ENCODE results near the gene LPAR5. TPM values are rescaled to one million over a fixed set of nuclear protein-coding genes. Genes with fewer than 3 reads are reported as not detected.

LPAR5 gene
- total RNA-seq, 1 experiment from 2014 or later: 0.22 TPM

DNA sequence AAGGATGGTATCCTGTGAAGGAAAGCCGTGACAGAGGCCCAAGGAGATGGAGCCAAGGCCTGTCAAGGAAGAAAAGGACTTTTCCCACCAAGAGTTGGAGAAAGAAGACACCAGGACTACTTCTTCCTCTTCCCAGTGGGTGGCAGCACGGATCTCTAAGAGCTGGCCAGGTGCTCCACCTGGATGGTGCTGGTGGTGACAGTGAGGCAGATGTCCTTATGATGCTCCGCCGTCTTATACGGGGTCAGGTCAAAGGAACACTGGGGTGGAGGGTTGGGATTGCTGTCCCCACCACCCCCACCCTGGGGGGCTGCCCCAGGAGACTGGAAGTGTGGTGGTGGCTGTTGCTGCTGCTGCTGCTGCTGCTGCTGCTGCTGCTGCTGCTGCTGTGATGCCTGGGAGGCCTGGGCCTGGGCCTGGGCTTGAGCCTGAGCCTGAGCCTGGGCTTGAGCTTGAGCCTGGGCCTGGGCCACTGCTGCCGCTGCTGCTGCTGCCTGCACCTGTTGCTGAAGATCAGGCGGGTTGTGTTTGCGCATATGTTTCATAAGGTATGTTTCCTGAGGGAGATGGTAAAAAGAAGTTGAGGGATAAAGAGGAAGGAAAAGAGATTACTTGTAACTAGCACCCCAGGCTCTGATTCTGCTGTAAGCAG is 31.9 kb upstream of the LPAR5 start:
- TF ChIP-seq, protein P1, sequence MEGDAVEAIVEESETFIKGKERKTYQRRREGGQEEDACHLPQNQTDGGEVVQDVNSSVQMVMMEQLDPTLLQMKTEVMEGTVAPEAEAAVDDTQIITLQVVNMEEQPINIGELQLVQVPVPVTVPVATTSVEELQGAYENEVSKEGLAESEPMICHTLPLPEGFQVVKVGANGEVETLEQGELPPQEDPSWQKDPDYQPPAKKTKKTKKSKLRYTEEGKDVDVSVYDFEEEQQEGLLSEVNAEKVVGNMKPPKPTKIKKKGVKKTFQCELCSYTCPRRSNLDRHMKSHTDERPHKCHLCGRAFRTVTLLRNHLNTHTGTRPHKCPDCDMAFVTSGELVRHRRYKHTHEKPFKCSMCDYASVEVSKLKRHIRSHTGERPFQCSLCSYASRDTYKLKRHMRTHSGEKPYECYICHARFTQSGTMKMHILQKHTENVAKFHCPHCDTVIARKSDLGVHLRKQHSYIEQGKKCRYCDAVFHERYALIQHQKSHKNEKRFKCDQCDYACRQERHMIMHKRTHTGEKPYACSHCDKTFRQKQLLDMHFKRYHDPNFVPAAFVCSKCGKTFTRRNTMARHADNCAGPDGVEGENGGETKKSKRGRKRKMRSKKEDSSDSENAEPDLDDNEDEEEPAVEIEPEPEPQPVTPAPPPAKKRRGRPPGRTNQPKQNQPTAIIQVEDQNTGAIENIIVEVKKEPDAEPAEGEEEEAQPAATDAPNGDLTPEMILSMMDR (conservative IDR thresholded peaks at IDR 0.05): peak; percentile 46; the same call in 2 of the 3 replicates
- Histone ChIP-seq H3K27me3 (ENCODE audit: insufficient read depth, low read length) (no peaks in the 10 kb centered on the region), H3K14ac (ENCODE audit: insufficient read depth, low read length) (no peak overlapping the region), H2BK12ac (ENCODE audit: insufficient read length, low read depth, low read length) (no peak overlapping the region), H3K23ac (ENCODE audit: insufficient read length, low read depth, low read length) (no peak overlapping the region), H3K9me3 (ENCODE audit: control insufficient read depth, low read depth, low read length) (no peaks in the 10 kb centered on the region), H3K4me1 (ENCODE audit: insufficient read depth, low read length) (no peaks in the 10 kb centered on the region), H2BK20ac (ENCODE audit: low read depth, low read length, poor library complexity, severe bottlenecking) (no peak overlapping the region), H3K9ac (ENCODE audit: extremely low read depth, insufficient read length, low read length) (no peak overlapping the region), H4K91ac (ENCODE audit: insufficient read length, low read depth, low read length) (no peak overlapping the region), H2AFZ (ENCODE audit: low read length) (no peak overlapping the region), H3K4ac (ENCODE audit: low read depth, low read length) (no peak overlapping the region), H4K20me1 (ENCODE audit: control insufficient read depth, insufficient read depth, insufficient read length) (no peaks in the 10 kb centered on the region), H2BK120ac (ENCODE audit: low read depth, low read length, poor library complexity, severe bottlenecking) (no peak overlapping the region), H3K56ac (ENCODE audit: insufficient read length, low read depth, low read length) (no peak overlapping the region), H3K23me2 (ENCODE audit: insufficient read length, low read depth, low read length, poor library complexity, severe bottlenecking) (peaks cover under 1% of the 10 kb centered on the region), H3K27ac (ENCODE audit: insufficient read length, low read depth, low read length) (no peak overlapping the region), H2AK5ac (ENCODE audit: insufficient read length, low read length) (no peak overlapping the region), H3T11ph (ENCODE audit: low read length) (no peak overlapping the region), H2BK15ac (ENCODE audit: low read depth, low read length) (no peak overlapping the region), H3K4me2 (ENCODE audit: insufficient read depth, insufficient read length, low read length) (no peak overlapping the region), H4K8ac (replicated peaks; ENCODE audit: insufficient read length, low read depth, low read length) (no peak overlapping the region), H4K5ac (ENCODE audit: insufficient read length, low read depth, low read length) (no peak overlapping the region), H3K18ac (ENCODE audit: insufficient read length, low read depth, low read length) (no peak overlapping the region), H3K79me1 (ENCODE audit: insufficient read depth, low read depth, low read length, poor library complexity, severe bottlenecking) (no peaks in the 10 kb centered on the region), H2BK5ac (ENCODE audit: insufficient read length, low read length) (no peak overlapping the region), H3K79me2 (ENCODE audit: insufficient read depth, low read length) (no peaks in the 10 kb centered on the region)
- Mint-ChIP-seq H3K4me1 (peaks cover 3 to 4% of the 10 kb centered on the region in 2 experiments; a peak in 1 of 4 replicates), H3K27me3 (ENCODE audit: low read depth) (no peaks in the 10 kb centered on the region; the same call in 1 of the 2 replicates), H3K36me3 (ENCODE audit: insufficient read depth in 1 of 3, low read depth in 3 of 3) (peaks cover 41 to 67% (median 52%) of the 10 kb centered on the region in 3 experiments), H3K9me3 (no peaks in the 10 kb centered on the region), H3K27ac (peak overlapping the region in 1 of 3 experiments; percentile 21; a peak in 1 of 7 replicates), H3K4me3 (no peak overlapping the region)
- peak; percentile 66 for DNase-seq
- WGBS (ENCODE audit: extremely low coverage, insufficient read length, low lambda C conversion rate): no CpG with 5 or more reads among the region's 8 CpGs

All from H9 (cell line).